ENCODE measurements around the gene FZR1.
A peak's percentile ranks its signal among the peaks of the same experiment; 100 is the strongest.

FZR1 gene

DNA sequence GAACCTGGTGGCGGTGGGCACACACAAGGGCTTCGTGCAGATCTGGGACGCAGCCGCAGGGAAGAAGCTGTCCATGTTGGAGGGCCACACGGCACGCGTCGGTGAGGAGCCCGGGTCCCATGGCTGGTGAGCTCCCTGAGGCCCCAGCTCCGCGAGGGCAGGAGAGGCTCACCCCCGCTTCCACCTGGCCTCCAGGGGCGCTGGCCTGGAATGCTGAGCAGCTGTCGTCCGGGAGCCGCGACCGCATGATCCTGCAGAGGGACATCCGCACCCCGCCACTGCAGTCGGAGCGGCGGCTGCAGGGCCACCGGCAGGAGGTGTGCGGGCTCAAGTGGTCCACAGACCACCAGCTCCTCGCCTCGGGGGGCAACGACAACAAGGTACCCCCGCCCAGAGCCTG is 25.6 kb downstream of the FZR1 start:
- no peak for DNase-seq (ENCODE audit: low read depth in 2 of 2)

GRCh38 chr19:3532154-3532786 is 26.2 kb downstream of the FZR1 start:
- DNase-seq (ENCODE audit: low read depth in 2 of 2), result no peak

DNA sequence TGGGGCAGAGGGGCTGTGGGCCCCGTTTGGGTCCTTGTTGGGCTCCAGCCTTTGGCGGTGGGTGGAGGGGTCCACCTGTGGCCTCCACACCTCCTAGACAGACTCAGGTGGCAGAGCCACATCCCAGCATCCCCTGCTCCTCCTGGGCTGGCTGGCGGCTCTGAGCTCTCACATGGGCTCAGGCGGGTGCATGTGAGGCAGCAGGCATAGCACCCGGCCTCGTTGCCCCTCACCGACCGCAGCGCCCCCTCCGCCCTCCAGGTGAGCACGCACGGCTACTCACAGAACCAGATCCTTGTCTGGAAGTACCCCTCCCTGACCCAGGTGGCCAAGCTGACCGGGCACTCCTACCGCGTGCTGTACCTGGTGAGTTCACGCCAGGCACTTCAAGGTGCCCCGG is 26.9 kb downstream of the FZR1 start:
- DNase-seq (ENCODE audit: low read depth in 2 of 2), result no peak

DNA sequence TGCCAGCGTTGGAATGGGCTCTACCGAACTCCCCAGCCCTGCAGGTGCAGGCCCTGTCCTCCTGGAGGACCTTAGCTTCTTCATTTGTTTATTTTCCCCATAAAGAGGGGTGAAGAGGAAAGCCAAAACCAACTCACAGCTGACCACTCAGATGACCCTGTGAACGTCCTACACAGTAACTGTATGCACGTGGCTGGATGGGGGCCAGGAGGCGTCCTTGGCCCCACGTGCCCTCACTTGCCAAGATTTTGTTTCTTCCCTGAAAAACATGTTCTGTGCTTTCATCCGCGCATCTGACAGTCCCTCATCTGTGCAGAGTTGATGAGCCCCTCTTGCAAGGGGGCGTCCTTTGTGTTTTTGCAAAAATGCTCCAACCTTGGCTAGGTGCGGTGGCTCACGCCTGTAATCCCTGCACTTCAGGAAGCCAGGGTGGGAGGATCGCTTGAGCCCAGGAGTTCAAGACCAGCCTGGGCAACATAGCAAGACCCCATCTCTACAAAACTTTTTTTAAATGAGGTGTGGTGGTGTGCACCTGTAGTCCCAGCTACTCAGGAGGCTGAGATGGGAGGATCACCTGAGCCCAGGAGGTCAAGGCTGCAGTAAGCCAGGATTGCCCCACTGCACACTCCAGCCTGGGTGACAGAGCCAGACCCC is 27.6 kb downstream of the FZR1 start:
- no peak for DNase-seq (ENCODE audit: low read depth in 2 of 2)

- DNase-seq (ENCODE audit: low read depth in 2 of 2), result no peak
These were observed 28.5 kb downstream of the FZR1 start for GRCh38 chr19:3534375-3535234.

GRCh38 chr19:3535235-3535535 is 29.1 kb downstream of the FZR1 start:
- DNase-seq (ENCODE audit: low read depth in 2 of 2), result no peak

DNA sequence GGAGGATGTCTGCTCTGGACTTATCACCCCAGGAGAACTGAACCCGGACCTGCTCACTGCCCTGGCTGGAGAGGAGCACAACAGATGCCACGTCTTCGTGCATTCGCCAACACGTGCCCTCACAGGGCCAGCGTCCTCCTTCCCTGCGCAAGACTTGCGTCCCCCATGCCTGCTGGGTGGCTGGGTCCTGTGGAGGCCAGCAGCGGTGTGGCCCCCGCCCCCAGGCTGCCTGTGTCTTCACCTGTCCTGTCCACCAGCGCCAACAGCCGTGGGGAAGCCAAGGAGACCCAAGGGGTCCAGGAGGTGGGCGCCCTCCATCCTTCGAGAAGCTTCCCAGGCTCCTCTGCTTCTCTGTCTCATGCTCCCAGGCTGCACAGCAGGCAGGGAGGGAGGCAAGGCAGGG is 29.5 kb downstream of the FZR1 start:
- DNase-seq (ENCODE audit: low read depth in 2 of 2), result no peak

DNA sequence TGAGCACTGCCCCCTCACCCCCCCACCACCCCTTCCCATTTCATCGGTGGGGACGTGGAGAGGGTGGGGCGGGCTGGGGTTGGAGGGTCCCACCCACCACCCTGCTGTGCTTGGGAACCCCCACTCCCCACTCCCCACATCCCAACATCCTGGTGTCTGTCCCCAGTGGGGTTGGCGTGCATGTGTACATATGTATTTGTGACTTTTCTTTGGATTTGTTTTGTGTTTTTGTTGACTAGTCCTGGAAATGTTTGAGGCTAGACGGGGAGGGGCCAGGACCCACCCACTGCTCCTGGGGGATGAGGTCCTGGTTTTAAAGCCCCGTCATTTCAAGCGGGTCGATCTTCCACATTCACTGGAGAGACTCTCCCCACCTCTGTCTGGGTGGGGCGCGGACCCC is 29.9 kb downstream of the FZR1 start:
- DNase-seq (ENCODE audit: low read depth in 2 of 2), result no peak

DNA sequence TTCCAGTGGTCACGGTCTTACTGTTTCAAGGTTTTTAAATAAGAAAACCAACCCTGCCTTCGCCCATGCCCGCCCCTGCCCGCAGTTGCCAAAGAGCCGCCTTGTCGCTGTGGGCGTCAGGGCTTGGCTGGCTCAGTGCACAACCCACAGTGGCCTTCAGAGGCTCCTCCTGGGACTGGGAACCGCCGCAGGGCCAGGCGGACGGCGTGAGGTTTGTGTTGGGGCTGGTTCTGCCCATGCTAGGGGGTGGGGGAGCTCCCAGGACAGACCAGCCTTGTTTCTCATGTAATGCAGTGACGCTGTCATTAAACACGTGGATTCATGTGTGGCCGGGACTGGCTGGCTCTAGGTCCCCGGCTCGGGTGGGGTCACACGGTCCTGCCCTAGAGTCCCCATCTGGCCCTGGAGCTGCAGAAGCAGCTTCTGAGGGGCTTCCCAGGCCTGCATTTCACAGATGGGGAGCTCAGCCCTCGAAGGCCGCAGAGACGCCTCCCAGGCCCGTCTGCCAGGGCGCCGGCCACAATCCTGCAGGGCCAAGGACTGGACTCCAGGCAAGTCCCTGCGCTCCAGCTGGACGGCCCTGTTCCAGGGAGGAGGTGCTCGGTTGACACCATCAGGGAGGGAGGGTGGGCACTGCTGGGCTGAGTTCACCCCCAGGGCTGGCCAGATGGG is 30.5 kb downstream of the FZR1 start:
- DNase-seq (ENCODE audit: low read depth in 2 of 2), result no peak

- no peak for DNase-seq (ENCODE audit: low read depth in 2 of 2)
These were observed 31.0 kb downstream of the FZR1 start for GRCh38 chr19:3537101-3537437.

- DNase-seq (ENCODE audit: low read depth in 2 of 2), result no peak
These were observed 31.5 kb downstream of the FZR1 start for GRCh38 chr19:3537438-3538240.

DNA sequence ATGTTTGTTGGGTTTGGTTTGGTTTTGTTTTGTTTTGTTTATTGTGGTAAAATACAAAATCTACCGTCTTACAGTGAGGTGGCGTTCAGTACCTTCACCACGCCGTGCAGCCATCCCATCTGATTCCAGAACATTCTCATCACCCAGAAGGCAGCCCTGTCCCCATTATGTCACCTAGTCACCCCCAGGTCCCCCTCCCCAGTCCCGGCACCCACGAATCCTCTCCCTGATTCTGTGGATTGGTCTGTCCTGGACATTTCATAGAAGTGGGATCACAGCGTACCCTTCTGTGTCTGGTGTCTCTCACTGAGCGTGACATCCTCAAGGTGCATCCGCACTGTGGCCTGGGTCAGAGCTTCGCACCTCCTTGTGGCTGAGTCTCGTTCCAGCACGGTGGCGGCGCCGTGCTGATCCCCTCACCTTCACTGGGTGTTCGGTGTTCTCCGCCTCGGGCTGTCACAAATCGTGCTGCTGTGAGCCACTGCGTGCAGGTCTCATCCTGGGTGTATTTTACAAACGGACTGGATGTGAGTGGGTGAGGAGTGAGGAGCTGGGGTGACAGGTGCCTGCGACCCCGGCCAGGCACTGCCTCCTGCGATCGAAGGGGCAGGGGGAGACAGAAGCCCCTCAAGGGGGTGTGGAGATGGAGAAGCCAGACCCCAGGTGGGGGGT is 32.3 kb downstream of the FZR1 start:
- no peak for DNase-seq (ENCODE audit: low read depth in 2 of 2)

DNA sequence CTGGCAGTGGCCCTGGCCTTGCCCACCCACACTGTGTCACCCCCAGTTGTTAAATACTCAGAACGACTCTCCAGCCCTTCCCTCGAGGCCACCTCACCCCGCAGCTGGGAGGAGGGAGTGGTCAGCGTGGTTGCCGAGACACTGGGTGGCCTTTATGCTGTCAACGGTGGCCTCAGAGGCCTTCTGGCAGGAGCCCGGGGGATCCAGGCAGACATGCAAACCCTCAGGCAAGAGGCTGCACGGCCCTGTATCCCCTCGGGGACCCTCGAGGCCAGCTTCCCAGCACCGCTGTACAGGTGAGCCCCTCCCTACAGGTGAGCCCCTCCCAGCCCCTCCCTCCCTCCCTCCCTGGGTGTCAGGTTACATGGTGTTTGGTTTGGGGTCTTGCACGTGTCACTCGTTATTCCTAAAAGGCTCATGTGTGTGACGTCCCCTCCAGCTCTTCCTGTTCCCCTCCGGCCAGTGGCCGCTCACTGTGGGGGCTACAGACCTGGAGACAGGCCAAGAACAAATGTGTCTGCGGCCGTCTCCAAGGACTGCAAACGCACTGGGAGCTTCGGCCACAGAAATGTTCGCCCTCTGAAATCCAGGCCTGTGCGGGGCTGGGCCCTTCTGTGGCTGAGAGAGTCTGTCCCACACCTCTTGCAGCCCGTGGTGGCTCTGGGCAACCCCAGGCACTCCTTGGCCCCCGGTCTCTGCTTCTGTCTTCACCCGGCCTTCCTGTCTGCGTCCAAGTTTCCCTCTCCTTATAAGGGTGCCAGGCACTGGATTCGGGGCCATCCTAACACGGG is 33.0 kb downstream of the FZR1 start, which contains the start of gene TEKTIP1:
Gene TEKTIP1, plus strand, starts transcription at position 210 of the 791 bp plus-strand sequence. Its CDS starts 4 bp downstream, at position 214.
- DNase-seq (ENCODE audit: low read depth in 2 of 2), result no peak

GRCh38 chr19:3539756-3540118 is 33.6 kb downstream of the FZR1 start:
- DNase-seq (ENCODE audit: low read depth in 2 of 2), result no peak

DNA sequence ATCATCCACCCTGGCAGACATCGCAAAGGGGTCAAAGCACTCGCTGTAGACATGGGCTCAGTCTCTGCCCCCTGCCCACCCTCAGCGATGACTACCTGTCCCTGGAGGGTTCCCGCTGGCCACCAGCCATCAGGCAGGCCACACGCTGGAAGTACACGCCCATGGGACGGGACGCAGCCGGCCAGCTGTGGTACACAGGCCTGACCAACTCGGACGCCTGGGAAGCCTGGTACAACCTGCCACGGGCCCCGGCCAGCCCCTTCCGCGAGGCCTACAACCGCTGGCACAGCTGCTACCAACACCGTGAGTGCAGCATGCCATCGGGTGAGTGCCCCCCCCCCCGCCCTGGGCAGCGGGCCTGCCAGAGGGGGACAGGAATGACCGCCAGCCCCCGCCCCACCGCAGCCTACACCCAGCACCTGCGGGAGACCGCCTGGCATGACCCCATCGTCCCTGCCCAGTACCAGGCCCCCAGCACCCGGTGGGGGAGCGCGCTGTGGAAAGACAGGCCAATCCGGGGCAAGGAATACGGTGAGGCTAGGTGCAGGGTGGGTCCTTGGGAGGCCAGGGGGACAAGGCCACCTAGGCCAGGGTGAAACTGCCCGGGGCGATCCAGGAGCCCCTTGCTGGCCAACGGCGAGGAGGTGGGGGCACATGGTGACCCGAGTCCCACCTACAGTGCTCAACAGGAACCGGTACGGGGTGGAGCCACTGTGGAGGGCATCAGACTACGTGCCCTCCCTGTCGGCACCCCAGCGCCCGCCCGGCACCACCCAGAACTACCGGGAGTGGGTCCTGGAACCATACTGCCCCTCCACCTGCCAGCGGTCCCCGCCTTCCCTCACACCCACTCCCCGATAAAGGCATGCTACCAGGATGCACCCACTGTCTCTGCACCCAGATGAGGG is 37.3 kb downstream of the FZR1 start:
- no peak for DNase-seq (ENCODE audit: low read depth in 2 of 2)

DNA sequence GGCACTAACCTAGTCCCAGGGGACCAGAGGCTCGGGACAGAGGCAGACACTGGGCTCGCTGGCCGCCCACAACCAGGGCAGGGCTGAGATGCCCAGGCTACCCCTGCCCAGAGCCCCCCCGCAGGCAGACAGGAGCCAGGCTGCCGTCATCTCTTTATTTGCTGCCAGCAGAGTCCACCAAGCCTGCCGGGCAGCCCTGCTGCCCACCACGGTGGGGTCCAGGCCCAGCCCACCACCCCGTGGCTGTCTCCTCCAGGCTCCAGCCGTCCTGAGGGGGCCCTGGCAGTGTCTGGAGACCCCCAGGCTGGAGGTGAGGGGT is 37.9 kb downstream of the FZR1 start:
- DNase-seq (ENCODE audit: low read depth in 2 of 2), result no peak

DNA sequence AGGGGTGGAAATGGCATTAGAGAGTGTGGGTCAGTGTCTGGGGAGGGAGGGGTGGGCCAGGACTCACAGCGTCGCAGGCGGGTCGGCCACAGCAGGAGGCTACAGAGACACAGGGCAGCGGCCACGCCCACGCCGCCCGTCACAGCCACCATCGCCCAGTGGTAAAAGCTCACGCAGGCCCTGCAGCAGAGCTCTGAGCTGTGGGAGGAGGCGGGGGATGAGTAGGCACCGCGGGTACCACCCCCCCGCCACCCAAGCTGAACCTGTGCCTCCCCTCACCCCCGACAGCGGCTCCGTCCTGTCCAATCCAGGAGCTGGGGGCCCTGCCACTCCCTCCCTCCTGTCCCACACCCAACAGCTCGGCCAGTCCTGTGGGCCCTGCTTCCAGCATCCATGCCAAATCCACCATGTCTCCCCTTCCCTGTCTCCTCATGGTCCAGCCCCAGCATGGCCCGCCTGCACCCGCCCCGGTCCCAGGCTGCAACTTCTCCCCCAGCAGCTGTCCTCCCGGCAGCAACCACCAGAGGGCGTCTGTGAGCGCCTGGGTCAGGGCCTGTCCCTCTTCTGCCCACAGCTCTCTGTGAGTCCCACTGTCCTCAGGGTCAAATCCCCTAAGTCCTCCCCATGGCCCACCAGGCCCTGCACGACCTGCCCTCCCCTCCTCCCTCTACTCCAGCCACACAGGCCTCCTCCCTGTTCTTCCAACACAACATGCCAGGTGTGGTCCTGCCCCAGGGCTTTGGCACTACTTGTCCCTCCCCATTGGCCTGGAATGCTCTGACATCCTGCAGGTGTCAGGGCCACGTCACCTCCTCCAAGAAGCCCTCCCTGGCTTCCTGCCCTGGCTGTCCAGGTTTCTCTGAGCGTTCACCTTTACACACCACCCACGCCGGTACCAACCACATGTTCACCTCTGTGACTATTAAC is 38.9 kb downstream of the FZR1 start:
- DNase-seq (ENCODE audit: low read depth in 2 of 2), result peak; percentile 78 to 80

- DNase-seq (ENCODE audit: low read depth in 2 of 2), result no peak
These were observed 39.5 kb downstream of the FZR1 start for GRCh38 chr19:3545669-3546034.

Measured in stimulated activated CD8-positive, alpha-beta memory T cell treated with anti-CD3 and anti-CD28 coated beads, Interleukin-2, amount 100 ng/mL, for 48 hours (primary cell).